DMS153 (cell line): Measurements from ENCODE around the gene ZNF592.
"Not testable (repeated sequence)": the region's sequence is repeated elsewhere in the genome, so short reads cannot be mapped to it uniquely, and the experiment has no call there.

Source experiments
- DNase-seq: peaks from one replicate; lab custom pipeline; 2025; lab: John Stamatoyannopoulos, UW

Gene ZNF592

GRCh38 chr15:84748274-84749110, at the start of gene ZNF592:
Gene ZNF592, plus strand, starts transcription at chr15:84748592. Its CDS starts 34,084 bp downstream, at chr15:84782676.
- DNase-seq = no peak

GRCh38 chr15:84699538-84700191, 48.7 kb upstream of the ZNF592 start:
- DNase-seq = no peak

GRCh38 chr15:84702961-84703482, 45.4 kb upstream of the ZNF592 start:
- no peak for DNase-seq

GRCh38 chr15:84703808-84704207, 44.6 kb upstream of the ZNF592 start:
- DNase-seq = no peak

GRCh38 chr15:84714372-84714771, 34.0 kb upstream of the ZNF592 start:
- DNase-seq = no peak

- no peak for DNase-seq
Observed at GRCh38 chr15:84714821-84715220, 33.6 kb upstream of the ZNF592 start.

- no peak for DNase-seq
Observed at GRCh38 chr15:84715441-84716035, 32.9 kb upstream of the ZNF592 start.

- peak; percentile 65 for DNase-seq
Observed at GRCh38 chr15:84716036-84716732, 32.2 kb upstream of the ZNF592 start, which contains the start of gene SEC11A. Gene SEC11A, minus strand, starts transcription at chr15:84716139. Its CDS starts 64 bp downstream, at chr15:84716075.

GRCh38 chr15:84721371-84721770, 27.0 kb upstream of the ZNF592 start:
- no peak for DNase-seq

GRCh38 chr15:84722628-84723027, 25.8 kb upstream of the ZNF592 start:
- DNase-seq = no peak

GRCh38 chr15:84725001-84725491, 23.3 kb upstream of the ZNF592 start:
- no peak for DNase-seq

GRCh38 chr15:84727429-84727828, 21.0 kb upstream of the ZNF592 start:
- no peak for DNase-seq

- no peak for DNase-seq
Observed at GRCh38 chr15:84731774-84732173, 16.6 kb upstream of the ZNF592 start.

GRCh38 chr15:84734794-84735479, 13.5 kb upstream of the ZNF592 start:
- peak; percentile 53 for DNase-seq

- DNase-seq = not testable (repeated sequence)
Observed at GRCh38 chr15:84735480-84736061, 12.8 kb upstream of the ZNF592 start.

GRCh38 chr15:84736375-84736774, 12.0 kb upstream of the ZNF592 start:
- DNase-seq = no peak

GRCh38 chr15:84737005-84737404, 11.4 kb upstream of the ZNF592 start:
- DNase-seq = no peak

- no peak for DNase-seq
Observed at GRCh38 chr15:84740691-84741090, 7.7 kb upstream of the ZNF592 start.

- DNase-seq = no peak
Observed at GRCh38 chr15:84741121-84741520, 7.3 kb upstream of the ZNF592 start.

GRCh38 chr15:84747416-84748273, 747 bp upstream of the ZNF592 start:
- peak; percentile 0 for DNase-seq
